SU-DHL-6 (cell line): ENCODE data around the gene C19orf25.

ENCODE experiments used
- H2AFZ ChIP-seq: fragments of 200-600 bp; sonication (generic); 2 replicates; pipeline ENCODE4 v1.6.1; 2014; ENCODE audit warnings: low read depth, mild to moderate bottlenecking, moderate library complexity, mixed read lengths, antibody characterized with exemption, low read length; ENCODE audit not compliant: severe bottlenecking
- H3F3A ChIP-seq: fragments of 200-600 bp; shearing (Covaris generic); 2 replicates; pipeline ENCODE4 v1.6.0; 2016; ENCODE audit warnings: antibody characterized with exemption, mild to moderate bottlenecking; ENCODE audit not compliant: insufficient read depth
- H3K27ac ChIP-seq: fragments of 200-600 bp; sonication (generic); 2 replicates; pipeline ENCODE4 v1.5.1; 2016; ENCODE audit warnings: low read depth, mild to moderate bottlenecking, low read length, moderate library complexity, mixed read lengths
- H3K27me3 ChIP-seq: fragments of 200-600 bp; sonication (generic), shearing (Covaris generic); 2 replicates; pipeline ENCODE4 v1.6.0; 2014; ENCODE audit warnings: mild to moderate bottlenecking, low read length
- H3K36me3 ChIP-seq: fragments of 200-600 bp; sonication (generic); 2 replicates; pipeline ENCODE4 v1.6.1; 2014; ENCODE audit warnings: mild to moderate bottlenecking, low read length, mixed read lengths
- H3K4me2 ChIP-seq: fragments of 300-600, 200-600 bp; shearing (Covaris generic), sonication (generic); 2 replicates; pipeline ENCODE4 v1.6.0; 2014; ENCODE audit warnings: low read length, low read depth, mild to moderate bottlenecking; ENCODE audit not compliant: poor library complexity, severe bottlenecking
- H3K4me3 ChIP-seq: fragments of 200-600 bp; sonication (generic); 2 replicates; pipeline ENCODE4 v1.5.1; 2014; ENCODE audit warnings: antibody characterized with exemption, low read length, mild to moderate bottlenecking, mixed read lengths; ENCODE audit not compliant: insufficient read depth, poor library complexity, severe bottlenecking
- H3K79me2 ChIP-seq: fragments of 200-600 bp; sonication (generic); 2 replicates; pipeline ENCODE4 v1.6.1; 2014; ENCODE audit warnings: mild to moderate bottlenecking, low read length, moderate library complexity; ENCODE audit not compliant: insufficient read depth
- H3K9ac ChIP-seq: fragments of 200-600 bp; sonication (generic); 2 replicates; pipeline ENCODE4 v1.7.0; 2014; ENCODE audit warnings: mild to moderate bottlenecking, low read length
- H3K9me2 ChIP-seq: fragments of 200-600 bp; sonication (generic); replicated peaks from 2 replicates; pipeline ENCODE4 v1.6.1; 2014; ENCODE audit warnings: low read length; ENCODE audit not compliant: insufficient read depth
- H3K9me3 ChIP-seq: fragments of 200-600 bp; sonication (generic); 2 replicates; pipeline ENCODE4 v1.6.1; 2014; ENCODE audit warnings: low read length, mixed read lengths; ENCODE audit not compliant: insufficient read depth
- H4K20me1 ChIP-seq: fragments of 200-600 bp; sonication (generic); 2 replicates; pipeline ENCODE4 v1.6.1; 2014; ENCODE audit warnings: low read depth, mild to moderate bottlenecking, antibody characterized with exemption, low read length, moderate library complexity, mixed read lengths
- CTCF ChIP-seq: fragments of 200-600 bp; sonication (generic); IDR thresholded peaks from one replicate; pipeline ENCODE4 v1.5.1; 2017; ENCODE audit warnings: antibody characterized with exemption, mild to moderate bottlenecking, low read length, moderate library complexity; ENCODE audit not compliant: insufficient read depth, poor library complexity, severe bottlenecking
- EZH2phosphoT487 ChIP-seq: fragments of 200-600 bp; sonication (generic), shearing (Covaris generic); conservative IDR thresholded peaks from 2 replicates; pipeline ENCODE4 v1.6.1; 2018; ENCODE audit warnings: mild to moderate bottlenecking, antibody characterized with exemption, low read length, moderate library complexity, mixed read lengths

The C19orf25 gene

GRCh38 chr19:1526066-1526778 lies 47.2 kb upstream of the C19orf25 start:
- TF ChIP-seq EZH2phosphoT487 (no peak), CTCF (no peak)
- Histone ChIP-seq H3K79me2 (no peaks in the 10 kb centered on the region), H3K4me3 (no peak overlapping the region), H4K20me1 (no peaks in the 10 kb centered on the region), H3K27me3 (no peaks in the 10 kb centered on the region), H3K9me2 (no peaks in the 10 kb centered on the region), H3K4me2 (no peak overlapping the region), H3K36me3 (no peaks in the 10 kb centered on the region), H2AFZ (no peak overlapping the region), H3F3A (no peaks in the 10 kb centered on the region), H3K27ac (no peak overlapping the region), H3K9ac (no peak overlapping the region), H3K9me3 (no peaks in the 10 kb centered on the region)

GRCh38 chr19:1525343-1525742 lies 46.3 kb upstream of the C19orf25 start:
- Histone ChIP-seq H3K9ac (no peak overlapping the region), H2AFZ (no peak overlapping the region), H4K20me1 (no peaks in the 10 kb centered on the region), H3K36me3 (no peaks in the 10 kb centered on the region), H3K79me2 (no peaks in the 10 kb centered on the region), H3F3A (no peaks in the 10 kb centered on the region), H3K9me2 (no peaks in the 10 kb centered on the region), H3K27me3 (no peaks in the 10 kb centered on the region), H3K4me3 (no peak overlapping the region), H3K4me2 (no peak overlapping the region), H3K9me3 (no peaks in the 10 kb centered on the region), H3K27ac (no peak overlapping the region)
- TF ChIP-seq EZH2phosphoT487: no peak
- no peak for TF ChIP-seq CTCF

GRCh38 chr19:1524972-1525325 lies 45.9 kb upstream of the C19orf25 start:
- Histone ChIP-seq H3K9me3 (no peaks in the 10 kb centered on the region), H3K4me2 (no peak overlapping the region), H2AFZ (no peak overlapping the region), H3K9ac (no peak overlapping the region), H3K27me3 (no peaks in the 10 kb centered on the region), H3K27ac (no peak overlapping the region), H3K4me3 (no peak overlapping the region), H4K20me1 (no peaks in the 10 kb centered on the region), H3K9me2 (no peaks in the 10 kb centered on the region), H3F3A (no peaks in the 10 kb centered on the region), H3K36me3 (no peaks in the 10 kb centered on the region), H3K79me2 (no peaks in the 10 kb centered on the region)
- TF ChIP-seq CTCF: no peak
- TF ChIP-seq EZH2phosphoT487: no peak
